Measurements from ENCODE around the gene KIAA1328.
"Not testable (repeated sequence)": the region's sequence is repeated elsewhere in the genome, so short reads cannot be mapped to it uniquely, and the experiment has no call there.

Gene KIAA1328

GRCh38 chr18:36899289-36899688 is 70.4 kb downstream of the KIAA1328 start:
- Mint-ChIP-seq H3K4me1 (peaks cover 11% of the 10 kb centered on the region), H3K4me3 (no peak overlapping the region), H3K36me3 (ENCODE audit: low read depth) (peaks cover 5% of the 10 kb centered on the region), H3K27me3 (ENCODE audit: low read depth) (no peaks in the 10 kb centered on the region), H3K9me3 (no peaks in the 10 kb centered on the region), H3K27ac (no peak overlapping the region)
- peak in 1 of 3 experiments; percentile 11 for TF ChIP-seq CTCF (IDR thresholded peaks at IDR 0.05; ENCODE audit: unreplicated experiment in 3 of 3)

- H3K36me3 Mint-ChIP-seq (ENCODE audit: low read depth) = peaks cover 5% of the 10 kb centered on the region
- no peaks in the 10 kb centered on the region for H3K27me3 Mint-ChIP-seq (ENCODE audit: low read depth)
- no peaks in the 10 kb centered on the region for H3K9me3 Mint-ChIP-seq
- no peak for TF ChIP-seq CTCF (IDR thresholded peaks at IDR 0.05; ENCODE audit: unreplicated experiment in 3 of 3)
- H3K27ac Mint-ChIP-seq = no peak overlapping the region
- no peak overlapping the region for H3K4me3 Mint-ChIP-seq
- peaks cover 11% of the 10 kb centered on the region for H3K4me1 Mint-ChIP-seq
Observed at GRCh38 chr18:36900466-36900865, 71.5 kb downstream of the KIAA1328 start.

GRCh38 chr18:36901277-36901701 is 72.4 kb downstream of the KIAA1328 start:
- Mint-ChIP-seq H3K27ac (no peak overlapping the region), H3K4me1 (peaks cover 11% of the 10 kb centered on the region), H3K36me3 (ENCODE audit: low read depth) (peaks cover 9% of the 10 kb centered on the region), H3K9me3 (peaks cover 6% of the 10 kb centered on the region), H3K4me3 (no peak overlapping the region), H3K27me3 (ENCODE audit: low read depth) (no peaks in the 10 kb centered on the region)
- no peak for TF ChIP-seq CTCF (IDR thresholded peaks at IDR 0.05; ENCODE audit: unreplicated experiment in 3 of 3)

- Mint-ChIP-seq H3K36me3 (ENCODE audit: low read depth) (peaks cover 14% of the 10 kb centered on the region), H3K9me3 (peaks cover 9% of the 10 kb centered on the region), H3K27me3 (ENCODE audit: low read depth) (no peaks in the 10 kb centered on the region), H3K4me1 (peaks cover 11% of the 10 kb centered on the region), H3K27ac (no peak overlapping the region), H3K4me3 (no peak overlapping the region)
- no peak for TF ChIP-seq CTCF (IDR thresholded peaks at IDR 0.05; ENCODE audit: unreplicated experiment in 3 of 3)
Observed at GRCh38 chr18:36903215-36903928, 74.4 kb downstream of the KIAA1328 start.

- Mint-ChIP-seq H3K4me1 (peaks cover 11% of the 10 kb centered on the region), H3K27me3 (ENCODE audit: low read depth) (no peaks in the 10 kb centered on the region), H3K9me3 (peaks cover 9% of the 10 kb centered on the region), H3K4me3 (no peak overlapping the region), H3K36me3 (ENCODE audit: low read depth) (peaks cover 15% of the 10 kb centered on the region), H3K27ac (no peak overlapping the region)
- no peak for TF ChIP-seq CTCF (IDR thresholded peaks at IDR 0.05; ENCODE audit: unreplicated experiment in 3 of 3)
Observed at GRCh38 chr18:36905571-36905970, 76.6 kb downstream of the KIAA1328 start.

GRCh38 chr18:36909282-36909681 is 80.4 kb downstream of the KIAA1328 start:
- not testable (repeated sequence) for H3K4me3 Mint-ChIP-seq; H3K27ac Mint-ChIP-seq; H3K4me1 Mint-ChIP-seq; H3K27me3 Mint-ChIP-seq (ENCODE audit: low read depth)
- Mint-ChIP-seq H3K36me3 (ENCODE audit: low read depth) (peaks cover 29% of the 10 kb centered on the region), H3K9me3 (peaks cover 11% of the 10 kb centered on the region)
